GM12891 (cell line): ENCODE results near the gene GNAO1.

Experiments
- PAX5 ChIP-seq: IDR thresholded peaks from 2 replicates; pipeline ENCODE4 v1.6.1; 2011; ENCODE audit warnings: low read length, moderate library complexity, mild to moderate bottlenecking; ENCODE audit not compliant: insufficient read depth, severe bottlenecking
- POLR2A ChIP-seq: IDR thresholded peaks from 2 replicates; pipeline ENCODE4 v1.6.1; 2011; ENCODE audit warnings: low read depth, low read length, control low read depth
- POLR2AphosphoS5 ChIP-seq: IDR thresholded peaks from 2 replicates; pipeline ENCODE4 v1.6.1; 2011; ENCODE audit warnings: low read depth, low read length, control low read depth

DNA sequence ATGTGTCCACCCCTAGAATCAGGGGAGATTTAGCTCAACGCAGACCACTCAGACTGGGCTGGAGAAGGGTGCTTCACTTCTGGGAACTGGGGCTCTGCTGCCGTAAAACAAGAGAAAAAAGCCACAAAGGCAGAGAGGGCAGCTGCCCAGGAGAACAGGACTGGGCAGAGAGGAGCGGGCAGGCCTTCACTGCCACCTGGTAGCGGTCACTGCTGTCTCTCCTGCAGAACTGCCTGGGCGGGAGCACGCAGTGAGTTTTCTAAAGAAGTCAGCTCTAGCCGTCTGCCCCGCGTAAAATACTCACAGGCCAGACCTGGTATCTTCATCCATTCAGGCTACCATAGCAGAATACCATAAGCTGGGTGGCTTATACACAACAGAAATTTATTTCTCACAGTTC lies 130.3 kb downstream of the GNAO1 start:
- TF ChIP-seq PAX5 = no peak
- no peak for TF ChIP-seq POLR2A
- TF ChIP-seq POLR2AphosphoS5 = no peak
